Measurements from ENCODE around the gene RNF5.

The RNF5 gene

DNA sequence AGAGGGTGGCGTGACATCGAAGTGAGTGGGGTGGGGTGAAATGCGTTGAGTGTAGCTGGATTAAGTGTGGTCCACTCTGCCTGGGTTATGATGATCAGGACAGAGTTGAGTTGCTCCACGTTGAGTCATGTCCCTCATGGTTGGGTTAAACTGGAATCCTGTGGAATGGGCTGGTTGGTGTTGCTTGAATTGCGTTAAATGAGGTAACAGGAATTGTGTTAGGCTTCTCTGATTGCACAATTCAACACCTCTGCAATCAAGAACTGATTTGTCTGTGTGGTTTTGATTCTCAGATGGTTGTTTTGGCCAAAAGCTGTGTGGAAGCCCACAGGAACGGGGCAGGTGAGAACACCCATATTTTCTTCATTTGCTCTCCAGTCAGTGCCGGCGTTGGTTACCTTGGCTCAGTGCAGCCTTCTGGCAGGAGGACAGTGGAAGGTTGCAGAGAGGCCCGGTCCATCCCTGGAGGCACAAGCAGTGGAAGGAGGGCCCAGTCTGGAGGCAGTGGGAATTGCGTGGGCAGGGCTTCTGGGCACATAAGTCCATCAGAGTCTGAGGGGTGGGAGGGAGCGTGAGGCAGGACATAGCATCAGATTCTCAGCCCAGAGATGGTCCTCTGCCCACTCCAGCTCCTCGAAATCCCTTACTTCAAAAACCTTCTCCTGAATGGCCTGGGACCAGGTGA, 34.0 kb downstream of the RNF5 start:
- no peak for DNase-seq

DNA sequence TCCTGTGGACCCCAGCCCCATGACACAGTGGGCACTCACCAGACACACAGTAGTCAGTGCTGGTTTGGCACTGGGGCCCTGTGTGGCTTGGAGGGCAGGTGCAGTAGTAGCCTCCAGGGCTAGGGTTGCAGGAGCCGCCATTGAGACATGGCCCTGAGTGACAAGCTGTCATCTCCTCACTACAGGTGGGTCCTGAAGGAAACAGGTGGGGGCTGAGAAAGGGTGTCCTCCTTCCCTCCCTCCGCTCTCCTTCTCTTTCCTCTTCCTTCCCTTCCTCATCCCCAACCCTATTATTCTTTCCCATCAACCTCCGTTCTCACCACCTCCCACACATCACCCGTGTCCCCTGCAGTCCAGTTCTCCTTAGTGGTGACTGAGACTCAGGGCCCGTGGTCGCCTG, 35.4 kb downstream of the RNF5 start:
- DNase-seq = no peak

DNA sequence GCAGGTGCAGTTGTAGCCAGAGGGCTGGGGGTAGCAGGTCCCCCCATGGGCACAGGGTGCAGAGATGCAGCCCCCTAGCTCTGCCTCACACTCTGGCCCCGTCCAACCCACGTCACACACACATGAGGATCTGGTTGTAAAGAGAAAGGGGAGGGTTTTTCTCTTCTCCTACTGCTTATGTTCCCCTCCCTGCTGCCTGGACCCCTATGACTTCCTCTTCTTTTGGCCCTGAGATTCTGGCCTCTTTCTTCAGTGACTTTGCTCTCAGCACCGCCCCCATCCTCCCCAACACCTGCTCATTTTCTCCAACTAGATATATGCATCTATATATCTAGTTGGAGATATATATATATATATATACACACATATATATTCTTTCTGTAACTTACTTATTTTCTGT, 35.9 kb downstream of the RNF5 start:
- no peak for DNase-seq

DNA sequence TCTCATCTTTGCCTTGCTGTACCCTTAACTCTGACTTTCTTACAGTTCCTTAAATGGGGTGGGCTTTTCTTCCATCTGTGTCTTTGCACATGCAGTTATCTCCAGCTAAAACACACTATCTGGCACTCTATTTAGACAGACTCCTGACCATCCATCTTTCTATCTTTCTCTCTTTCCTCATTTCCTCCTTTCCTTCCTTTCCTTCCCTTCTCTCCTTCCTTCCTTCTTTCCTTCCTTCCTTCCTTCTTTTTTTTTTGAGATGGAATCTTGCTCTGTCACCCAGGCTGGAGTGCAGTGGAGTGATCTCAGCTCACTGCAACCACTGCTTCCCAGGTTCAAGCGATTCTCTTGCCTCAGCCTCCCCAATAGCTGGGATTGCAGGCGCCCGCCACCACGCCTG, 37.4 kb downstream of the RNF5 start:
- no peak for DNase-seq

DNA sequence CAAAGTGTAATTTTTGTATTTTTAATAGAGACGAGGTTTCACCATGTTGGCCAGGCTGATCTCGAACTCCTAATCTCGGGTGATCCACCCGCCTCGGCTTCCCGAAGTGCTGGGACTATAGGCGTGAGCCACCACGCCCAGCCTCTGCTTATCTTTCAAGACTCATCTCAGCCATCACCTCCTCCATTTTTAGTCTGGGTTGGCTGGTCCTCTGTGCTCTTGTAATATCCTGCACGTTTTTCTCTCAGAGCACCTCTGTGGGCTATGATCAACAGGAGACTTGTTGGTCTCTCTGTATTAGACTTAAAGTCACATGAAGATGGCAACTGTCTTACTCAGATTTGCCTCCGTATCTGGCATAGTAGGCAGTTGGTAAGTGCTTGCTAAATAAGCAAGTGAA, 38.1 kb downstream of the RNF5 start:
- no peak for DNase-seq

DNA sequence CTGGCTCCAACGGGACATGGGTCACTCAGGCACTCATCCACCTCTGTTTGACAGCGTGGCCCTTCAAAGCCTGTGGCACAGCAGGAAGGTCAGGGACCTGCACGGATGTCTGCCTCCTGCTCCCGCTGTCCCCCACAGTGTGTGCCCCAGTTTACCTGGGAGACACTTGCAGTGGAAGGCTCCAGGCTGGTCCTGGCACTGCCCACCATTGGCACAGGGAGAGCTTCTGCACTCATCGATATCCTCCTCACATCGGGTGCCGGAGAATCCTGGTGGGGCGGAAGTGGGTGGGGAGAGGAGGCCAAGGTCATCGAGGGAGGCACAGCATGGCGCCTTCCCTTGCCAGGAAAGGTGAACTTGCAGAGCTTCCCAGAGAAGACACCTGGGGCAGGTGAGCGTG, 38.8 kb downstream of the RNF5 start:
- DNase-seq = no peak

DNA sequence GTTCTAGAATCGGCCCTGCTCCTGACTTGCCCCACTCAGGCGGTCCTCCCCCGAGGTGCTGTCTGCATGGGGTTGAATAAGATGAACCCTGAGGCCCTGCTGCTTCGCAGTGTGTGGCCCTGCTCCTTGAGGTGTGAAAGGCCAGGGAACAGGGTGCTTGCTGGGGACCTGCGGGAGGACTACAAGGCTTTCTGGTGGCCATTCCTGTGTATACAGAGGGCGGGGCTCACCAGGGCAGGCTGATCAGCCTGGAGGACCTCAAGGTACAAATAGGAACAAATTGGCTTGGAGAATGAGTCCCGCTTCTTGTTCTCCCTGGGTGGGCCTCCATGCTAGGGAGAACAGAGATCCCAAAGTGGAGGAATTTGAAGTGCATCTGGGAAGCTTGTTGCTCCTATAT, 40.0 kb downstream of the RNF5 start:
- no peak for DNase-seq

DNA sequence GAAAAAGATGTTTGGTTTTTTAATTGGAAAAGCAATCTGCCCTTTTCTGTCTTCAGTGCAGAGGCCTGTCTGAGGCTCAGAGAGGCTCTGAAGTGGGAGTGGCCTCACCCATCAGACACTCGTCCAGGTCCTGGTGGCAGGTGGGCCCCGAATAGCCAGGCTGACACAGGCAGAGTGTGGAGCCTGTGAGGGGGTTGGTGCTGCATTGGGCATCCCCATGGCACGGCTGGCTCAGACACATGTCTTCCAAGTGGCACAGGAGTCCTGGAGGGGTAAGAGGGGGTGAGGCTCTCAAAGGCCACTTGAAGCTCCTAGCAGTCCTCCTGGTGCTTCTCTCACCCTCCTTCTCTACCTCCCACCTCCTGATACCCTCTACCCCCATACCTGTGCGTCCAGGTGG, 41.8 kb downstream of the RNF5 start:
- no peak for DNase-seq

DNA sequence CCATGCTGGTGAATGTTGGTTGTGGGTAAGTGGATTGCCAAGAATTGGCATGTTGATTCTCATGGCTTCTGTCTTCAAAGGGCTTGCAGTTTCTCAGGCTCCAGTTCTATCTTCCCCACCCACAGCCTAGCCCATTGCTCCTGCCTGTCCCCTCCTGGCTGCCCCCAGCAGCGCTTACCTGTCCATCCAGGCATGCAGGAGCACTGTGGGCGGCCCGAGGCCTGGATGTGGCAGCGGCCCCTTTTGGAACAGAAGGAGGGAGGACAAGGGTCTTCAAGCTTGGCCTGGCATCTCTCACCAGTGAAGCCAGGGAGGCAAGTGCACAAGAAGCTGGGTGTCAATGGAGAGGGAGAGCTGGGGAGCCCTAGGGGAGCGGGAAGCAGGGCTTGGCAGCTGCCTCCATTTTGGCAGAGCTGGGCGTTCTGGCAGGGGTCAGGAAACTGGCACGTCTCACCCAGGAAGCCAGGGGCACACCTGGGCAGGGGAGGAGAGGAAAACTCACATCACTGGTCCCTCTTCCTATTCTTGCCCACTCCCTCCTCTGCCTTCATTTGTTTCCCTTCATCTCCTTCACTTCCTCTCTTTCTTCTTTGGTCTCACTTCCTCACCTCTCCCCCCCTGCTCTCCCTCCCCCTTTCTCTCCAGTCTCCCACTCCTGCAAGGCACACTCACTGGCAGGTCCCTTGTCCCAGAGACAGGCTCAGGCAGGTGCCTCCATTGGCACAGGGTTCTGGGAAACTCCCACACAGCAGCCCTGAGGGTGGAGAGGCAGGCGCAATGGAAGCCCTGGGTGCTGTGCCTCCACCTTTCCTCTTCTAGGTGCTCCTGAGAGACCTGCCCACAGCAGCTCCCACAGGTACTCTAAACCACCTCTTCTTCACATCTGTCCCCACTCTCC, 44.4 kb downstream of the RNF5 start:
- no peak for DNase-seq

DNA sequence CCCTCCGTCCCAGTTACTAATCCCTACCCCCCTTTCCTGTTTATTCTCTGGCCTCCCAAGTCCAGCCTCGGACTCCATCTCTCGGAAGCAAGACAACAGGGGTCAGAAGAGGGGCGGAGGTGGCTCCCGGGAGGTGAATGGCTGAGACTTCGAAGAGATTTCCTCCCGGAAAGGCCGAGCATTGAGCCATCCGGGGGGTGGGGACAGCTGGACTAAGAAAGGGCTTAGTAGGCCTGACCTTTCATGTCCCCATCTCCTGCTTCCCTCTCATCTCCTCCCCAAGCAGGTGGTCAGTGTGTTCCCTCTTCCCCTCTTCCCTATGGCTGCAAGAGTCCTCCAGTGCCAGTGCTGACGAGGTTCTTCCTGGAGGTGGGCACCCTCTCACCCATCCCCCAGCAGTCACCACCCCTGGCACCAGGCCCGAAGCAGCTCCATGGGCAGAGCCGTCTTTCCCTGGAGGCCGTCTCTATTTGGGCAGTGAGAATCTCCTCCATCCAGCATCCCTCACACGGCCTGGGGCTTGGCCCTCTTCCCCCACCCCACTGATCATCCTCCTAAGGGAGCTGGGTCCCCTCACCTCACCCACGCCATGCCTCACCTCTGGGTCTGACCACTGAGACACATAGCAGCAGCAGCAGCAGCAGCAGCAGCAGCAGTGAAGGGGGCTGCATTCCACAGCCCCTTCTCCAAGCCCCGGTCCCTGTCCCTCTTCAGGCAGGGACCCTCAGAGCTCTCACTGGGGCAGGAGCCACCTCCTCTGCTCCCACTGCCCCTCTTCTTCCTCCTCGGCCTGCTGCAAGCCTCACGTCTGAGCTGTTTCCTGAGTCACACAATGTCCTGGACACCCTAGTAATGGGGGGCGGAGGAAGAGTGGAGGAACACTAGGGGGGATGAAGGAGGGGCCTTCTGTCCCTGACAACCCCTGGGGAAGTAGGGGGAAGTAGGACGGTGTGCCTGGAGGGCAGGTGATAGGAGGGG, 45.3 kb downstream of the RNF5 start, which contains the start of gene NOTCH4:
Gene NOTCH4, minus strand, starts transcription at position 810 of the 978 bp plus-strand sequence. Its CDS starts 139 bp downstream, at position 671.
- DNase-seq = no peak

DNA sequence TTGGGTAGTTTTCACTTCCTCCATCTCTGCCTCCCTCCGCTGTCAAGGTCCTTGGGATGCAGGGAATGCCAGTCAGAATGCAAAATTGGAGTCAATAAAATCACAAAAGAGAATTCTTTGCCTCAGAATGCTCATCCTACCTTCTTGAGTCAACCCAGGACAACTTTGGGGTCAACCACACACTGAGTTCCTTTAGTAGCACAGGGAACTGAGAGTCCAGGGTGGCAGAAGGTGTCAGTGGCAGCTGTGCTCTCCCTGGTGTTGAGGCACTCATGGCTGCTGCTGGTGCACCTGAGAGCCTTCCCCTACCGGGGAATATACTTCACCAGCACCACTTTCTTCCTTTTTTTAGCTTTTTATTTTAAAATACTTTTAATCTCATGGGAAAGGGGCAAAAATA, 46.5 kb downstream of the RNF5 start:
- no peak for DNase-seq

DNA sequence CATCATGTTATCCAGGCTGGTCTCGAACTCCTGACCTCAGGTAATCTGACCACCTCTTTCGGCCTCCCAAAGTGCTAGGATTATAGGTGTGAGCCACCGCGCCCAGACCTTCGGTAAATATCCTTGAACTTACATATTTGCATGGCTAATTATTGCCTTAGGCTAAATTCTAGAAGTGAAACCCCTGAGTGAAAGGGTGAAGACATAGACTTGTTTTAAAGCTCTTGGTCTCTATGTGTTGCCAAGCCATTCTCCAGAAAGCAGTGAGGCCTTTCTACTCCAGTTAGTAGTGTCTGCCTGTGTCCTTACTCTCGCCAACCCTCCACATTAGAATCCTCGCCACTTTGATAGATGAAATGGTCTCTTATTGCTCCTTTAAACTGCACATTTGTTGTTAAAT, 48.2 kb downstream of the RNF5 start:
- DNase-seq = no peak
